Measurements from ENCODE around the gene BIRC6.
"Not testable (repeated sequence)": the region's sequence is repeated elsewhere in the genome, so short reads cannot be mapped to it uniquely, and the experiment has no call there.

The BIRC6 gene

GRCh38 chr2:32633040-32633439 lies 276.2 kb downstream of the BIRC6 start:
- H3K36me3 ChIP-seq (ENCODE audit: control insufficient read depth, insufficient read depth, low read length) = no peaks in the 10 kb centered on the region
- no peaks in the 10 kb centered on the region for H3K4me1 ChIP-seq (ENCODE audit: control insufficient read depth, insufficient read depth, low read length)
- no peak overlapping the region for H3K4me3 ChIP-seq (ENCODE audit: low read length)
- no peak overlapping the region for H3K9ac ChIP-seq (ENCODE audit: low read length)
- no peaks in the 10 kb centered on the region for H3K27me3 ChIP-seq (ENCODE audit: control insufficient read depth, insufficient read depth, low read length)
- no peaks in the 10 kb centered on the region for H3K9me3 ChIP-seq (ENCODE audit: control insufficient read depth, low read length)

GRCh38 chr2:32638548-32638947 lies 281.7 kb downstream of the BIRC6 start:
- not testable (repeated sequence) for H3K9me3 ChIP-seq (ENCODE audit: control insufficient read depth, low read length); H3K36me3 ChIP-seq (ENCODE audit: control insufficient read depth, insufficient read depth, low read length); H3K9ac ChIP-seq (ENCODE audit: low read length); H3K4me1 ChIP-seq (ENCODE audit: control insufficient read depth, insufficient read depth, low read length); H3K27me3 ChIP-seq (ENCODE audit: control insufficient read depth, insufficient read depth, low read length); H3K4me3 ChIP-seq (ENCODE audit: low read length)

GRCh38 chr2:32641180-32641579 lies 284.4 kb downstream of the BIRC6 start:
- Histone ChIP-seq H3K4me3 (ENCODE audit: low read length) (no peak overlapping the region), H3K4me1 (ENCODE audit: control insufficient read depth, insufficient read depth, low read length) (no peaks in the 10 kb centered on the region), H3K9me3 (ENCODE audit: control insufficient read depth, low read length) (no peaks in the 10 kb centered on the region), H3K9ac (ENCODE audit: low read length) (no peak overlapping the region), H3K36me3 (ENCODE audit: control insufficient read depth, insufficient read depth, low read length) (no peaks in the 10 kb centered on the region), H3K27me3 (ENCODE audit: control insufficient read depth, insufficient read depth, low read length) (no peaks in the 10 kb centered on the region)

- H3K36me3 ChIP-seq (ENCODE audit: control insufficient read depth, insufficient read depth, low read length) = no peaks in the 10 kb centered on the region
- no peaks in the 10 kb centered on the region for H3K4me1 ChIP-seq (ENCODE audit: control insufficient read depth, insufficient read depth, low read length)
- no peak overlapping the region for H3K9ac ChIP-seq (ENCODE audit: low read length)
- no peak overlapping the region for H3K4me3 ChIP-seq (ENCODE audit: low read length)
- H3K9me3 ChIP-seq (ENCODE audit: control insufficient read depth, low read length) = no peaks in the 10 kb centered on the region
- H3K27me3 ChIP-seq (ENCODE audit: control insufficient read depth, insufficient read depth, low read length) = no peaks in the 10 kb centered on the region
These were observed 290.4 kb downstream of the BIRC6 start for GRCh38 chr2:32647180-32647651.

- H3K27me3 ChIP-seq (ENCODE audit: control insufficient read depth, insufficient read depth, low read length) = no peaks in the 10 kb centered on the region
- no peaks in the 10 kb centered on the region for H3K36me3 ChIP-seq (ENCODE audit: control insufficient read depth, insufficient read depth, low read length)
- no peak overlapping the region for H3K4me3 ChIP-seq (ENCODE audit: low read length)
- no peak overlapping the region for H3K9ac ChIP-seq (ENCODE audit: low read length)
- no peaks in the 10 kb centered on the region for H3K9me3 ChIP-seq (ENCODE audit: control insufficient read depth, low read length)
- no peaks in the 10 kb centered on the region for H3K4me1 ChIP-seq (ENCODE audit: control insufficient read depth, insufficient read depth, low read length)
These were observed 295.9 kb downstream of the BIRC6 start for GRCh38 chr2:32652555-32653209.

- Histone ChIP-seq H3K4me1 (ENCODE audit: control insufficient read depth, insufficient read depth, low read length) (no peaks in the 10 kb centered on the region), H3K9ac (ENCODE audit: low read length) (no peak overlapping the region), H3K9me3 (ENCODE audit: control insufficient read depth, low read length) (no peaks in the 10 kb centered on the region), H3K4me3 (ENCODE audit: low read length) (no peak overlapping the region), H3K27me3 (ENCODE audit: control insufficient read depth, insufficient read depth, low read length) (no peaks in the 10 kb centered on the region), H3K36me3 (ENCODE audit: control insufficient read depth, insufficient read depth, low read length) (no peaks in the 10 kb centered on the region)
These were observed 299.2 kb downstream of the BIRC6 start for GRCh38 chr2:32656069-32656468.

- no peaks in the 10 kb centered on the region for H3K27me3 ChIP-seq (ENCODE audit: control insufficient read depth, insufficient read depth, low read length)
- H3K4me3 ChIP-seq (ENCODE audit: low read length) = no peak overlapping the region
These were observed 307.0 kb downstream of the BIRC6 start for GRCh38 chr2:32663864-32664263.

GRCh38 chr2:32666704-32667103 lies 309.9 kb downstream of the BIRC6 start:
- H3K9ac ChIP-seq (ENCODE audit: low read length) = no peak overlapping the region
- no peaks in the 10 kb centered on the region for H3K9me3 ChIP-seq (ENCODE audit: control insufficient read depth, low read length)
- H3K36me3 ChIP-seq (ENCODE audit: control insufficient read depth, insufficient read depth, low read length) = no peaks in the 10 kb centered on the region
- H3K27me3 ChIP-seq (ENCODE audit: control insufficient read depth, insufficient read depth, low read length) = no peaks in the 10 kb centered on the region
- H3K4me3 ChIP-seq (ENCODE audit: low read length) = no peak overlapping the region
- no peaks in the 10 kb centered on the region for H3K4me1 ChIP-seq (ENCODE audit: control insufficient read depth, insufficient read depth, low read length)

More at GRCh38 chr2:32663864-32664263, 307.0 kb downstream of the BIRC6 start:
- Histone ChIP-seq H3K36me3 (ENCODE audit: control insufficient read depth, insufficient read depth, low read length) (no peaks in the 10 kb centered on the region), H3K4me1 (ENCODE audit: control insufficient read depth, insufficient read depth, low read length) (no peaks in the 10 kb centered on the region), H3K9ac (ENCODE audit: low read length) (no peak overlapping the region), H3K9me3 (ENCODE audit: control insufficient read depth, low read length) (no peaks in the 10 kb centered on the region)

GRCh38 chr2:32668254-32668653 lies 311.4 kb downstream of the BIRC6 start:
- H3K27me3 ChIP-seq (ENCODE audit: control insufficient read depth, insufficient read depth, low read length) = no peaks in the 10 kb centered on the region
- H3K4me1 ChIP-seq (ENCODE audit: control insufficient read depth, insufficient read depth, low read length) = no peaks in the 10 kb centered on the region
- no peak overlapping the region for H3K4me3 ChIP-seq (ENCODE audit: low read length)
- no peak overlapping the region for H3K9ac ChIP-seq (ENCODE audit: low read length)
- no peaks in the 10 kb centered on the region for H3K9me3 ChIP-seq (ENCODE audit: control insufficient read depth, low read length)
- H3K36me3 ChIP-seq (ENCODE audit: control insufficient read depth, insufficient read depth, low read length) = no peaks in the 10 kb centered on the region

Measured in mucosa of stomach (tissue), 1 donor.